Vagina (tissue), 2 donors: ENCODE results near the gene TJP1. TPM values are rescaled to one million over a fixed set of nuclear protein-coding genes. Genes with fewer than 3 reads are reported as not detected.
A peak's percentile ranks its signal among the peaks of the same experiment; 100 is the strongest.

Source experiments
- DNase-seq, 2 donors: peaks; one replicate each; pipeline ENCODE4 v3.0.0-alpha.2; 2017; ENCODE audit errors: extremely low spot score in 2 of 2
- H3K27ac ChIP-seq: fragments of 200-600 bp; sonication (generic); one replicate; pipeline ENCODE4 v1.5.1; 2019
- H3K27me3 ChIP-seq: fragments of 200-600 bp; sonication (generic); one replicate; pipeline ENCODE4 v1.5.1; 2019
- H3K36me3 ChIP-seq, 2 donors: fragments of 200-600 bp; sonication (generic); one replicate each; pipeline ENCODE4 v1.5.1; 2017 to 2019
- H3K4me1 ChIP-seq: fragments of 200-600 bp; sonication (generic); one replicate; pipeline ENCODE4 v1.5.1; 2019
- H3K4me3 ChIP-seq, 2 donors: fragments of 200-600 bp; sonication (generic); 1 replicate in 1 of 2; 2 replicates in 1 of 2; pipeline ENCODE4 v1.5.1; 2016 to 2019
- H3K9me3 ChIP-seq: fragments of 200-600 bp; sonication (generic); one replicate; pipeline ENCODE4 v1.5.1; 2019
- POLR2A ChIP-seq, 2 donors: fragments of 450-650 bp; IDR thresholded peaks; one replicate each; pipeline ENCODE4 v1.6.1; 2017; ENCODE audit warnings: antibody characterized with exemption in 2 of 2, mild to moderate bottlenecking in 2 of 2, moderate library complexity in 2 of 2
- POLR2AphosphoS5 ChIP-seq, 2 donors: sonication (generic); formaldehyde crosslinking; IDR thresholded peaks; one replicate each; pipeline ENCODE4 v1.9.0; 2017; ENCODE audit warnings: antibody characterized with exemption in 2 of 2, mild to moderate bottlenecking in 2 of 2, low read depth in 1 of 2; ENCODE audit not compliant: insufficient read depth in 1 of 2
- intact Hi-C: fragments of 100-400 bp; cut with DNase I; formaldehyde crosslinking; loops from one replicate; pipeline ENCODE4 v1.15.1; 2023
- total RNA-seq: library from RNA; depleted of rRNA; stranded (reverse); fragments of >200 nt; gene quantifications from one replicate; pipeline ENCODE4 v1.2.3, GENCODE V29; 2016
- TF ChIP-seq, protein P1 (sequence below), 3 experiments: fragments of 450-650 bp in 2 of 3; fragments of 200-600 bp in 1 of 3; sonication (generic) in 1 of 3; IDR thresholded peaks; one replicate each; pipeline ENCODE4 v1.5.1; 2017 to 2019; ENCODE audit warnings: antibody characterized with exemption in 3 of 3, mild to moderate bottlenecking in 2 of 3, moderate library complexity in 2 of 3

The TJP1 gene
- total RNA-seq, 1 donor from 2014 or later = 110 TPM

DNA sequence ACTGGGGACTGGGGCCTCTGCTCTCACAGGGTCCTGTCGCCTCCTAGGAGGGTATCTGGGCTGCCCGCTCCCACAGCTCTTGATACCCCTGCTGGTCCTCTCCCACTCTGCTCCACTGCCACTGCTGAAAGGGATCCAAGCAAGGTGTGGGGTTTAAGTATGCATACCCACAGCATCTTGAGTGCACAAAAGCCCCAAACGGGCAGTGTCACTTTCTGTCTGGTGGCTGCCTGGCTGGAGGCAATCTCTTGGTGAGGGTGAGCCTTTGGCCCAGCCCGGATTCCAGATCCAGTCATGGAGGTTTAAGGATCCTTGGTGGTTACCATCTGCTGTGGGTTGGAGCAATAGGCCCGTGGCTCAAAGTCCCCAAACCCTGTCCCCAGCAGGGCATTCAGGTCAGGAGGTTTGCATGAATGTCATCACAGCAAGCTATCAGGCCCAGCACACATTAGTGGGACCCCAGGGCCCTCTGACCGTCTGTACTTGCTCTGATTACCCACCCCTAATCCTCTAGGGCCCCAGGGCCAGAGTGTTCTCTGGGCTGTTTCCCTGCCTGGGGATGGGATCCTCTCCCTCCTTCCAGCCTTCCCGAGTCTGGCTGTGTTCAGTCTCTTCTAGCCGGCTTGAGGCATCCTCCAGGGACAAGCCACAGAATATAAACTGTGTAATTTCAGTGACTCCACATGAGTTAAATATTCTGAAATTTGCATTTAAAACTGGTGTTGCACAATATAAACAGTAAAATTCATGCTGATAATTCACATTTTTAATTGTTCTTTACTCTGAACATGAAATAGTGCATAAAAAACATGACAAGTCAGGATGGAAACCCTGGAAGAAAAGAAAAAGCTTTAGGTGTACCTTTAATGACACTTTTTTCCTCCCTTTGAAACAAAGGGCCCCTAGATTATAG is 4.9 kb upstream of the TJP1 start:
- intact Hi-C loops = no loop called here
- DNase-seq = no peak
- peak overlapping the region; percentile 17 for H3K27ac ChIP-seq

DNA sequence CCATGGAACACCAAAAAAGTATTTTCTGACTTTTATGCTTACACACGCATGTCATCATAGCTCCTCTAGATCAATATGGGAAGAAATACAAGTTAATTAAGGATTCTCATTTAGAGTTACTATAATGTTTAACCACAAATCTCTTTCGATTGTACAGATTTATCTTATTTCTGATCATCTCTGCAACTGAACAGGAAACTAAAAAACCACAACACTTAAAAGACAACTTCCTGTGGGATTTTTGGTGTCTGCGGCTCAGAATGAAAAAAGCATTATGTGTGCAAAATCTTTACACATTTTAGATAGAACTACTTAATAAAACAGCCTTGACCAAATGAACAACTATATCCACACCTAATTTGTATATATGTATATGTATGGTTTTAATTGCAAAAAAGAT is 3.0 kb upstream of the TJP1 start:
- Histone ChIP-seq H3K4me1 (peaks cover 10% of the 10 kb centered on the region), H3K4me3 (no peak overlapping the region), H3K36me3 (no peaks in the 10 kb centered on the region), H3K9me3 (no peaks in the 10 kb centered on the region), H3K27me3 (no peaks in the 10 kb centered on the region), H3K27ac (no peak overlapping the region)
- TF ChIP-seq, protein P1, sequence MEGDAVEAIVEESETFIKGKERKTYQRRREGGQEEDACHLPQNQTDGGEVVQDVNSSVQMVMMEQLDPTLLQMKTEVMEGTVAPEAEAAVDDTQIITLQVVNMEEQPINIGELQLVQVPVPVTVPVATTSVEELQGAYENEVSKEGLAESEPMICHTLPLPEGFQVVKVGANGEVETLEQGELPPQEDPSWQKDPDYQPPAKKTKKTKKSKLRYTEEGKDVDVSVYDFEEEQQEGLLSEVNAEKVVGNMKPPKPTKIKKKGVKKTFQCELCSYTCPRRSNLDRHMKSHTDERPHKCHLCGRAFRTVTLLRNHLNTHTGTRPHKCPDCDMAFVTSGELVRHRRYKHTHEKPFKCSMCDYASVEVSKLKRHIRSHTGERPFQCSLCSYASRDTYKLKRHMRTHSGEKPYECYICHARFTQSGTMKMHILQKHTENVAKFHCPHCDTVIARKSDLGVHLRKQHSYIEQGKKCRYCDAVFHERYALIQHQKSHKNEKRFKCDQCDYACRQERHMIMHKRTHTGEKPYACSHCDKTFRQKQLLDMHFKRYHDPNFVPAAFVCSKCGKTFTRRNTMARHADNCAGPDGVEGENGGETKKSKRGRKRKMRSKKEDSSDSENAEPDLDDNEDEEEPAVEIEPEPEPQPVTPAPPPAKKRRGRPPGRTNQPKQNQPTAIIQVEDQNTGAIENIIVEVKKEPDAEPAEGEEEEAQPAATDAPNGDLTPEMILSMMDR (IDR thresholded peaks at IDR 0.05) = no peak
- TF ChIP-seq POLR2AphosphoS5 (IDR thresholded peaks at IDR 0.05; ENCODE audit: insufficient read depth in 1 of 2, low read depth in 1 of 2) (no peak), POLR2A (IDR thresholded peaks at IDR 0.05) (no peak)
- DNase-seq = no peak
- intact Hi-C loops = no loop called here

More for the DNA sequence above, 4.9 kb upstream of the TJP1 start:
- Histone ChIP-seq H3K4me3 (no peak overlapping the region), H3K4me1 (no peaks in the 10 kb centered on the region), H3K27me3 (no peaks in the 10 kb centered on the region), H3K9me3 (no peaks in the 10 kb centered on the region), H3K36me3 (no peaks in the 10 kb centered on the region)
- TF ChIP-seq POLR2A (IDR thresholded peaks at IDR 0.05) (no peak), POLR2AphosphoS5 (IDR thresholded peaks at IDR 0.05; ENCODE audit: insufficient read depth in 1 of 2, low read depth in 1 of 2) (no peak)
- TF ChIP-seq, protein P1 (IDR thresholded peaks at IDR 0.05) = no peak

DNA sequence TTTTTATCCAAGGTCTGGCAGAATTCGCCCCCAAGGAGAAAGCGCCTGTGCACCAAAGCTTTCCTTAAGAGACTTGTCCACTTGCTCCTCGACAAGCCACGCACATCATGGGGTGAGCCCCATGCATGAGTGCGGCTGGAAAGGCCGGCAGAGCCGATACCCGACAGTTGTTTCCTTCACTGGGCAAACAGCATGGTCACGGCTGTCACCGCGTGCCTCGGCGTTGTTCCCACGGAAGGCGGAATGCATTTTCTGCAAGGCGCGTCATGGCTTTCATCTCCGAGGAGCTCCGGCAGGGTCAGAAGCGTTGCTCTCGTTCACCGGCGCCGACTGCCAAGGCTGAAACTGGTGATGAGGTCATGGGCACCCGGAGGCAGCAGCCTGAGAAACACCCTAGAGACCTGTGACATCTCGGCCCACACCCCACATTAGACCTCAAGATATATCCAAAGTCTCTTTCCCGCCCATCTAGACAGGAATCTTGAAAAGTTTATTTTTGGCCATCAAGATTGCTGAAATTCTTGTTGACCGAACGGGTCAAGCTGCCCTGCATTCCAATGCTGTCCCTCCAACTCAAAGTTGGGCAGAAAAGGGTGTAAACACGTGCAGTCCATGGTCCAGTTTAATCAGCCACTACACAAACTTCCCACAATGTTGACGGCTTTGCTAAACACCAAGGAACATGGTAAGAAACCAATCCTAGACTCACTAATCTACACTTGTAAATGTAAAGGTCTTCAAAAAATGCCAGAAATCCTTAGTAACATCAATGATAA is 604 bp upstream of the TJP1 start:
- no peaks in the 10 kb centered on the region for H3K36me3 ChIP-seq
- no peak for DNase-seq
- H3K4me3 ChIP-seq = peak overlapping the region; percentile 74 to 89
- peaks cover 30% of the 10 kb centered on the region for H3K4me1 ChIP-seq
- peak overlapping the region; percentile 95 for H3K27ac ChIP-seq
- intact Hi-C loops = no loop called here
- TF ChIP-seq POLR2A (IDR thresholded peaks at IDR 0.05) = no peak
- TF ChIP-seq POLR2AphosphoS5 (IDR thresholded peaks at IDR 0.05; ENCODE audit: insufficient read depth in 1 of 2, low read depth in 1 of 2) = peak in 1 of 2 donors; percentile 76
- H3K27me3 ChIP-seq = no peaks in the 10 kb centered on the region
- no peaks in the 10 kb centered on the region for H3K9me3 ChIP-seq

DNA sequence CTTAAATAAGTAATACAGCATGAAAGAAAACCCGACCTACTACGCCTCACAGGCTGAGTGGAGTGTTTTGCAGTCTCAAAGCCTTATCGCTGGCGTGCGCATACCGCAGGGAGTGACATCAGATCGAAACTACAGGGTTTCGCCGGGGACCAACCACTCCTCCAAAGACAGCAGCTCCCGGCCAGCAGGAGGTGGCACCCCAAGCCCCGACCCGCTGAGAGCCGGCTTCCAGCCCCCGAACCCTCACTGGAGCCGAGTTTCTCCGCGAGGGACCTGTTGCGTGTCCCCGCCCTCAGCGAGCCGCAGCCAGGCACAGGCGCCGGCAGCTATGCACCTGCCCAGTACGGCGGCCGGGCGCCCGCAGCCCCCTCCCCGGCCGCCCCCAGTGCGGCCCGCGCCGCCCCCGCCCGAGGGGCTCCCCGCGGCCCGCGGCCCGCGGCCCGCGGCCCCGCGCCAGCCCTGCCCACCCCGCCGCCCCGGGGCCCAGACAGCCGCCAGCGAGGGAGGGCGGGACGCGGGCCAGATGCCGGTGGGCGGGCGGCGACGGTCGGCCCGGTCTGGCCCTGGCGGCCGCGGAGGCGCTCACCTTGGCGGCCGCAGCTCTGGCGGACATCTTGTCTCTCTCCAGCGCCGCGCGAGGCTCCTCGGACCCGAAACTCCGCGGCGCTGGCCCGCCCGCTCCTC is 710 bp downstream of the TJP1 start:
- H3K36me3 ChIP-seq = no peaks in the 10 kb centered on the region
- H3K27ac ChIP-seq = peak overlapping the region; percentile 95
- no peak for DNase-seq
- H3K9me3 ChIP-seq = no peaks in the 10 kb centered on the region
- H3K27me3 ChIP-seq = no peaks in the 10 kb centered on the region
- intact Hi-C loops = no loop called here
- H3K4me3 ChIP-seq = peak overlapping the region; percentile 74 to 89
- H3K4me1 ChIP-seq = peaks cover 33% of the 10 kb centered on the region
- TF ChIP-seq POLR2A (IDR thresholded peaks at IDR 0.05) (no peak), POLR2AphosphoS5 (IDR thresholded peaks at IDR 0.05; ENCODE audit: insufficient read depth in 1 of 2, low read depth in 1 of 2) (peak; percentile 16 to 51)
- TF ChIP-seq, protein P1 (IDR thresholded peaks at IDR 0.05) = peak in 1 of 3 experiments; percentile 4
